MM.1S (cell line): ENCODE results near the gene DDC.

ENCODE experiments used
- DNase-seq: peaks from one replicate; pipeline ENCODE4 v3.0.0-alpha.2; 2015
- H2AFZ ChIP-seq: fragments of 300-600 bp; sonication (generic); 2 replicates; pipeline ENCODE4 v1.6.0; 2016; ENCODE audit warnings: antibody characterized with exemption, low read length
- H3F3A ChIP-seq: fragments of 300-600 bp; sonication (generic); 2 replicates; pipeline ENCODE4 v1.6.1; 2016; ENCODE audit warnings: mild to moderate bottlenecking, antibody characterized with exemption, low read length, moderate library complexity, mixed read lengths; ENCODE audit not compliant: insufficient read depth
- H3K27ac ChIP-seq: fragments of 300-600 bp; sonication (generic); 2 replicates; pipeline ENCODE4 v1.5.1; 2016; ENCODE audit warnings: mild to moderate bottlenecking, low read length
- H3K27me3 ChIP-seq: fragments of 300-600 bp; sonication (generic); replicated peaks from 2 replicates; pipeline ENCODE4 v1.6.0; 2016; ENCODE audit warnings: low read length; ENCODE audit not compliant: insufficient read depth
- H3K36me3 ChIP-seq: fragments of 300-600 bp; sonication (generic); replicated peaks from 2 replicates; pipeline ENCODE4 v1.6.1; 2016; ENCODE audit warnings: mild to moderate bottlenecking, low read length, mixed read lengths; ENCODE audit not compliant: insufficient read depth
- H3K4me1 ChIP-seq: fragments of 300-600 bp; sonication (generic); 2 replicates; pipeline ENCODE4 v1.6.1; 2016; ENCODE audit warnings: low read length, mixed read lengths
- H3K4me2 ChIP-seq: fragments of 300-600 bp; sonication (generic); 2 replicates; pipeline ENCODE4 v1.6.0; 2016; ENCODE audit warnings: low read depth, low read length
- H3K4me3 ChIP-seq: fragments of 300-600 bp; sonication (generic); 2 replicates; pipeline ENCODE4 v1.5.1; 2016; ENCODE audit warnings: low read length, mixed read lengths
- H3K79me2 ChIP-seq: fragments of 300-600 bp; sonication (generic); 2 replicates; pipeline ENCODE4 v1.6.1; 2016; ENCODE audit warnings: mixed run types, low read length, mixed read lengths
- H3K9ac ChIP-seq: fragments of 300-600 bp; sonication (generic); 2 replicates; pipeline ENCODE4 v1.6.1; 2016; ENCODE audit warnings: low read length, mixed read lengths
- H3K9me2 ChIP-seq: fragments of 300-600 bp; sonication (generic); replicated peaks from 2 replicates; pipeline ENCODE4 v1.6.1; 2016; ENCODE audit warnings: mild to moderate bottlenecking, low read length, mixed read lengths; ENCODE audit not compliant: insufficient read depth
- H3K9me3 ChIP-seq: fragments of 300-600 bp; sonication (generic); replicated peaks from 2 replicates; pipeline ENCODE4 v1.6.1; 2016; ENCODE audit warnings: mild to moderate bottlenecking, low read length, mixed read lengths; ENCODE audit not compliant: insufficient read depth
- H4K20me1 ChIP-seq: fragments of 300-600 bp; sonication (generic); 2 replicates; pipeline ENCODE4 v1.6.1; 2016; ENCODE audit warnings: mild to moderate bottlenecking, low read length, moderate library complexity, mixed read lengths; ENCODE audit not compliant: insufficient read depth
- EZH2 ChIP-seq: fragments of 300-600 bp; sonication (generic); optimal IDR thresholded peaks from 2 replicates; pipeline ENCODE3; 2017; ENCODE audit warnings: low read depth, mild to moderate bottlenecking, antibody characterized with exemption, low read length, mixed read lengths
- EZH2phosphoT487 ChIP-seq: fragments of 300-600 bp; sonication (generic); IDR thresholded peaks from 2 replicates; pipeline ENCODE4 v1.6.1; 2018; ENCODE audit warnings: antibody characterized with exemption, low read length
- TF ChIP-seq, protein P1 (sequence below): fragments of 300-600 bp; sonication (generic); IDR thresholded peaks from 2 replicates; pipeline ENCODE4 v1.5.1; 2016; ENCODE audit warnings: antibody characterized with exemption, low read length, mixed read lengths

Gene DDC

DNA sequence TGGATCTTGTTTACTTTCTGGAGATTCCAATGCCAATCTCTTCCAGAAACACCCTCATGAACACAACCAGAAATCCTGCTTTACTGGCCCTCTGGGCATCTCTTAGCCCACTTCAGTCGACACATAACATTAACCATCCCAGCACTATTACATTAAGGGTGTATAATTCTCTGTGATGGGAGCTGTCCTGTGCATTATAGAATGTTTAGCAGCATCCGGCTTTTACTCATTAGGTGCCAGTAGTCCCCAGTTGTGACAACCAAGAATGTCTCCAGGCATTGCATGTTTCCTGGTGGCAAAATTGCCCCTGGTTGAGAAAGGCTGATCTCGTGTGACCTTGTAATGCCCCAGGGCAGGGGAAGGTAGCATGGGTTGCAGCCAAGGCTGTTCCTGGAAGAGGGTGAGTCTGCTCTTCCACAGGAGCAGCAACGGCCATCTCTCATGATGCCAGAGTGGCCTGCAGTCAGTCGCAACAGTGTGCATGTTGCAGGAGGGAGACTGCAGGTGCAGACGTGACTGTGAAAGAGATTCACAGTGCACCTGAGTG is 2.6 kb upstream of the DDC start:
- H3K27me3 ChIP-seq: no peaks in the 10 kb centered on the region
- no peak overlapping the region for H3K9ac ChIP-seq
- no peaks in the 10 kb centered on the region for H3K4me1 ChIP-seq
- H3K27ac ChIP-seq: no peak overlapping the region
- no peak overlapping the region for H3K4me2 ChIP-seq
- H3K9me2 ChIP-seq: no peaks in the 10 kb centered on the region
- DNase-seq: no peak
- H4K20me1 ChIP-seq: no peaks in the 10 kb centered on the region
- H3K79me2 ChIP-seq: no peaks in the 10 kb centered on the region
- no peaks in the 10 kb centered on the region for H3K36me3 ChIP-seq
- H2AFZ ChIP-seq: no peak overlapping the region
- H3K4me3 ChIP-seq: no peak overlapping the region
- H3K9me3 ChIP-seq: no peaks in the 10 kb centered on the region
- no peak for TF ChIP-seq EZH2phosphoT487
- no peak for TF ChIP-seq EZH2
- TF ChIP-seq, protein P1, sequence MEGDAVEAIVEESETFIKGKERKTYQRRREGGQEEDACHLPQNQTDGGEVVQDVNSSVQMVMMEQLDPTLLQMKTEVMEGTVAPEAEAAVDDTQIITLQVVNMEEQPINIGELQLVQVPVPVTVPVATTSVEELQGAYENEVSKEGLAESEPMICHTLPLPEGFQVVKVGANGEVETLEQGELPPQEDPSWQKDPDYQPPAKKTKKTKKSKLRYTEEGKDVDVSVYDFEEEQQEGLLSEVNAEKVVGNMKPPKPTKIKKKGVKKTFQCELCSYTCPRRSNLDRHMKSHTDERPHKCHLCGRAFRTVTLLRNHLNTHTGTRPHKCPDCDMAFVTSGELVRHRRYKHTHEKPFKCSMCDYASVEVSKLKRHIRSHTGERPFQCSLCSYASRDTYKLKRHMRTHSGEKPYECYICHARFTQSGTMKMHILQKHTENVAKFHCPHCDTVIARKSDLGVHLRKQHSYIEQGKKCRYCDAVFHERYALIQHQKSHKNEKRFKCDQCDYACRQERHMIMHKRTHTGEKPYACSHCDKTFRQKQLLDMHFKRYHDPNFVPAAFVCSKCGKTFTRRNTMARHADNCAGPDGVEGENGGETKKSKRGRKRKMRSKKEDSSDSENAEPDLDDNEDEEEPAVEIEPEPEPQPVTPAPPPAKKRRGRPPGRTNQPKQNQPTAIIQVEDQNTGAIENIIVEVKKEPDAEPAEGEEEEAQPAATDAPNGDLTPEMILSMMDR: no peak
- no peaks in the 10 kb centered on the region for H3F3A ChIP-seq

DNA sequence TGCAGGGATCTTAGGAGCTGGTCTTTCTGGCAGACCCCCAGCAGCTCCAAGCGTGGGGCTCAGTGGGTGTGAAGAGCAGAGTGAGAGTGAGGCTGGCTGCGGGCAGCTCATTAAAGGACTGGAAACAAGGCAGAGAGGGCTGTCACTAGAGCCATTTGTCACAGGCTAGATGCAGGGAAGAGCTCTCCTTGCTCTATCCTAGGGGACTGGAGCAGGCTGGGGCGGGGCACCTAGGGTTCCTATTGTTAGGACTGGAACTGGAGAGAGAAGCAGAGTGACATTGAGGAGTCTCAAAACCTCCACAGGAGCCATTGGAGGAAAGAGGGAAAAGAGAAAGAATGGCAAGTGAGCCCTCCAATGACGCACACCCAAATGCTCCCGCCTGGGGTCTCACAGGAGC is 772 bp upstream of the DDC start:
- no peaks in the 10 kb centered on the region for H3K4me1 ChIP-seq
- H3K9me3 ChIP-seq: no peaks in the 10 kb centered on the region
- H4K20me1 ChIP-seq: no peaks in the 10 kb centered on the region
- no peak overlapping the region for H3K9ac ChIP-seq
- no peak overlapping the region for H3K4me2 ChIP-seq
- TF ChIP-seq, protein P1: no peak
- TF ChIP-seq EZH2 (no peak), EZH2phosphoT487 (no peak)
- H2AFZ ChIP-seq: no peak overlapping the region
- no peaks in the 10 kb centered on the region for H3K79me2 ChIP-seq
- H3K36me3 ChIP-seq: no peaks in the 10 kb centered on the region
- no peaks in the 10 kb centered on the region for H3K9me2 ChIP-seq
- no peak overlapping the region for H3K27ac ChIP-seq
- DNase-seq: no peak
- no peaks in the 10 kb centered on the region for H3K27me3 ChIP-seq
- no peaks in the 10 kb centered on the region for H3F3A ChIP-seq
- no peak overlapping the region for H3K4me3 ChIP-seq

DNA sequence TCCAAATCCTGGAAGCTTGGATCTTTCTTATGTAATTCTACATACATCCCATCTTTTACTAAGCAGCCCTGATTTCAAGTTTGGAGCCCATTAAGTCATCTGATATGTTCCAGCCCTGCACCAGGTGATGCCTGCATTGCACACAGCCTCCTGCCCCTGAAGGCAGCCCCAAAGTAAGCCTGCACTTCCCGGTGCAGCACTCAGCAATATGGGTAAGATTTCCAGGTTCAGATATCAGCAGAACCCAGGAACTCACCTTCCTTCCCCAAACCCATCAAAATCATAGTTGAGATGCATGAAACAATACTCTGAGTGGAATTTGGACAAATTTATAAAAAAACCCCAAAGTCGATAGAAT is 333 bp upstream of the DDC start:
- DNase-seq: no peak
- Histone ChIP-seq H4K20me1 (no peaks in the 10 kb centered on the region), H3K9me3 (no peaks in the 10 kb centered on the region), H2AFZ (no peak overlapping the region), H3K9ac (no peak overlapping the region), H3K36me3 (no peaks in the 10 kb centered on the region), H3K9me2 (no peaks in the 10 kb centered on the region), H3K27ac (no peak overlapping the region), H3K4me3 (no peak overlapping the region), H3F3A (no peaks in the 10 kb centered on the region), H3K27me3 (no peaks in the 10 kb centered on the region), H3K79me2 (no peaks in the 10 kb centered on the region), H3K4me1 (no peaks in the 10 kb centered on the region), H3K4me2 (no peak overlapping the region)
- TF ChIP-seq EZH2phosphoT487: no peak
- TF ChIP-seq, protein P1: no peak
- TF ChIP-seq EZH2: no peak
